Measurements from ENCODE around the gene NELFE. TPM values are rescaled to one million over a fixed set of nuclear protein-coding genes. Genes with fewer than 3 reads are reported as not detected.

Gene NELFE
- total and polyA plus RNA-seq, 2 of the 13 experiments (the other 11 are each of a cell fraction or from before 2014, with no cell fraction given) = 51.3 to 69.8 TPM

DNA sequence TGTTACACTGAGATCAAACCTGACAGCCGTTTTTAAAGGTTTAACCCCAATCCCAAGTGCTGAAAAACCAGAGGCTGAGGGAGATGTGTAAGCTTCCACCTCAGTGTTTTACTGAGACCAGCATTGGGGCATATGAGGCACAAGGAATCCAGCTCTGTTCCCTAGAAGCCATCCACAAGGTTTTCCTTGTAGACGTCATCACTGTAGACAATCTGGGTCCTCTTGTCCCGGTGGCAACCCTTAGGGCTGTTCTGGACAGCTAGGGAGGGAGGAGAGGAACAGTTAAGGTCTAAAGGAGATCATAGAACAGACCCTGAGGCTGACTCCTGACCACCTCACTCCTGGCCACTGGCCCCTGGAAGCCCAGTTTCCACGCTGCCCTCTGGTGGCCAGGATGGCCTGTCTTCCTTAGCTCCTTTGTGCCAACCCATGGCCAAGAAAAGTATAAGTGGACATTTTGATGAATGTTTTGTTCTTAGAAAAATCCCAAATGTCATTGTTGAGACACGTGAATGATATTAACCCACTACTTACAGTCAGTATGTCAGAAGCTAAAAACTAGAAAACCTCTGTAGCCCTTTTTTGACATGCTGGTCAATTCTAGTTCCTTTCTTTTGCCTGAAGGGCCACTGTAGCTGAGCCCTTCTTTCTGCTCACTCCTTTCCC, 6.5 kb downstream of the NELFE start (continued):
- TF ChIP-seq, protein P1, sequence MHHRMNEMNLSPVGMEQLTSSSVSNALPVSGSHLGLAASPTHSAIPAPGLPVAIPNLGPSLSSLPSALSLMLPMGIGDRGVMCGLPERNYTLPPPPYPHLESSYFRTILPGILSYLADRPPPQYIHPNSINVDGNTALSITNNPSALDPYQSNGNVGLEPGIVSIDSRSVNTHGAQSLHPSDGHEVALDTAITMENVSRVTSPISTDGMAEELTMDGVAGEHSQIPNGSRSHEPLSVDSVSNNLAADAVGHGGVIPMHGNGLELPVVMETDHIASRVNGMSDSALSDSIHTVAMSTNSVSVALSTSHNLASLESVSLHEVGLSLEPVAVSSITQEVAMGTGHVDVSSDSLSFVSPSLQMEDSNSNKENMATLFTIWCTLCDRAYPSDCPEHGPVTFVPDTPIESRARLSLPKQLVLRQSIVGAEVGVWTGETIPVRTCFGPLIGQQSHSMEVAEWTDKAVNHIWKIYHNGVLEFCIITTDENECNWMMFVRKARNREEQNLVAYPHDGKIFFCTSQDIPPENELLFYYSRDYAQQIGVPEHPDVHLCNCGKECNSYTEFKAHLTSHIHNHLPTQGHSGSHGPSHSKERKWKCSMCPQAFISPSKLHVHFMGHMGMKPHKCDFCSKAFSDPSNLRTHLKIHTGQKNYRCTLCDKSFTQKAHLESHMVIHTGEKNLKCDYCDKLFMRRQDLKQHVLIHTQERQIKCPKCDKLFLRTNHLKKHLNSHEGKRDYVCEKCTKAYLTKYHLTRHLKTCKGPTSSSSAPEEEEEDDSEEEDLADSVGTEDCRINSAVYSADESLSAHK (CRISPR knock-in tag; IDR thresholded peaks at IDR 0.05; ENCODE audit: borderline replicate concordance) = no peak
- TF ChIP-seq MTA3 (CRISPR knock-in tag; IDR thresholded peaks at IDR 0.05) (no peak), ZNF546 (CRISPR knock-in tag; conservative IDR thresholded peaks at IDR 0.05) (no peak), TBP (CRISPR knock-in tag; IDR thresholded peaks at IDR 0.05) (no peak), ZNF567 (CRISPR knock-in tag; IDR thresholded peaks at IDR 0.05; ENCODE audit: borderline replicate concordance) (no peak), ZNF337 (CRISPR knock-in tag; IDR thresholded peaks at IDR 0.05; ENCODE audit: borderline replicate concordance, low read depth) (0 out of 2 replicates have a peak, but pooled peaks have one; percentile 29), ZNF235 (CRISPR knock-in tag; IDR thresholded peaks at IDR 0.05; ENCODE audit: borderline replicate concordance) (no peak), TBX3 (IDR thresholded peaks at IDR 0.05; ENCODE audit: borderline replicate concordance) (no peak), FOXA1 (IDR thresholded peaks at IDR 0.05) (no peak), FOXA1 (CRISPR knock-in tag; IDR thresholded peaks at IDR 0.05) (no peak), ZFP37 (CRISPR knock-in tag; IDR thresholded peaks at IDR 0.05; ENCODE audit: borderline replicate concordance) (no peak), FOSL1 (CRISPR knock-in tag; IDR thresholded peaks at IDR 0.05; ENCODE audit: borderline replicate concordance) (no peak), RARG (CRISPR knock-in tag; IDR thresholded peaks at IDR 0.05; ENCODE audit: low read depth) (no peak), ZNF17 (CRISPR knock-in tag; IDR thresholded peaks at IDR 0.05) (no peak), ZSCAN9 (CRISPR knock-in tag; IDR thresholded peaks at IDR 0.05; ENCODE audit: borderline replicate concordance) (no peak), ERF (CRISPR knock-in tag; IDR thresholded peaks at IDR 0.05) (peak; percentile 56), ZNF891 (CRISPR knock-in tag; IDR thresholded peaks at IDR 0.05) (no peak), ZNF136 (CRISPR knock-in tag; IDR thresholded peaks at IDR 0.05; ENCODE audit: low read depth) (no peak)
- TF ChIP-seq, protein P2, sequence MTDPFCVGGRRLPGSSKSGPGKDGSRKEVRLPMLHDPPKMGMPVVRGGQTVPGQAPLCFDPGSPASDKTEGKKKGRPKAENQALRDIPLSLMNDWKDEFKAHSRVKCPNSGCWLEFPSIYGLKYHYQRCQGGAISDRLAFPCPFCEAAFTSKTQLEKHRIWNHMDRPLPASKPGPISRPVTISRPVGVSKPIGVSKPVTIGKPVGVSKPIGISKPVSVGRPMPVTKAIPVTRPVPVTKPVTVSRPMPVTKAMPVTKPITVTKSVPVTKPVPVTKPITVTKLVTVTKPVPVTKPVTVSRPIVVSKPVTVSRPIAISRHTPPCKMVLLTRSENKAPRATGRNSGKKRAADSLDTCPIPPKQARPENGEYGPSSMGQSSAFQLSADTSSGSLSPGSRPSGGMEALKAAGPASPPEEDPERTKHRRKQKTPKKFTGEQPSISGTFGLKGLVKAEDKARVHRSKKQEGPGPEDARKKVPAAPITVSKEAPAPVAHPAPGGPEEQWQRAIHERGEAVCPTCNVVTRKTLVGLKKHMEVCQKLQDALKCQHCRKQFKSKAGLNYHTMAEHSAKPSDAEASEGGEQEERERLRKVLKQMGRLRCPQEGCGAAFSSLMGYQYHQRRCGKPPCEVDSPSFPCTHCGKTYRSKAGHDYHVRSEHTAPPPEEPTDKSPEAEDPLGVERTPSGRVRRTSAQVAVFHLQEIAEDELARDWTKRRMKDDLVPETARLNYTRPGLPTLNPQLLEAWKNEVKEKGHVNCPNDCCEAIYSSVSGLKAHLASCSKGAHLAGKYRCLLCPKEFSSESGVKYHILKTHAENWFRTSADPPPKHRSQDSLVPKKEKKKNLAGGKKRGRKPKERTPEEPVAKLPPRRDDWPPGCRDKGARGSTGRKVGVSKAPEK (CRISPR knock-in tag; IDR thresholded peaks at IDR 0.05; ENCODE audit: borderline replicate concordance) = no peak
- TF ChIP-seq, protein P3, sequence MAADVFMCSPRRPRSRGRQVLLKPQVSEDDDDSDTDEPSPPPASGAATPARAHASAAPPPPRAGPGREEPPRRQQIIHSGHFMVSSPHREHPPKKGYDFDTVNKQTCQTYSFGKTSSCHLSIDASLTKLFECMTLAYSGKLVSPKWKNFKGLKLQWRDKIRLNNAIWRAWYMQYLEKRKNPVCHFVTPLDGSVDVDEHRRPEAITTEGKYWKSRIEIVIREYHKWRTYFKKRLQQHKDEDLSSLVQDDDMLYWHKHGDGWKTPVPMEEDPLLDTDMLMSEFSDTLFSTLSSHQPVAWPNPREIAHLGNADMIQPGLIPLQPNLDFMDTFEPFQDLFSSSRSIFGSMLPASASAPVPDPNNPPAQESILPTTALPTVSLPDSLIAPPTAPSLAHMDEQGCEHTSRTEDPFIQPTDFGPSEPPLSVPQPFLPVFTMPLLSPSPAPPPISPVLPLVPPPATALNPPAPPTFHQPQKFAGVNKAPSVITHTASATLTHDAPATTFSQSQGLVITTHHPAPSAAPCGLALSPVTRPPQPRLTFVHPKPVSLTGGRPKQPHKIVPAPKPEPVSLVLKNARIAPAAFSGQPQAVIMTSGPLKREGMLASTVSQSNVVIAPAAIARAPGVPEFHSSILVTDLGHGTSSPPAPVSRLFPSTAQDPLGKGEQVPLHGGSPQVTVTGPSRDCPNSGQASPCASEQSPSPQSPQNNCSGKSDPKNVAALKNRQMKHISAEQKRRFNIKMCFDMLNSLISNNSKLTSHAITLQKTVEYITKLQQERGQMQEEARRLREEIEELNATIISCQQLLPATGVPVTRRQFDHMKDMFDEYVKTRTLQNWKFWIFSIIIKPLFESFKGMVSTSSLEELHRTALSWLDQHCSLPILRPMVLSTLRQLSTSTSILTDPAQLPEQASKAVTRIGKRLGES (CRISPR knock-in tag; IDR thresholded peaks at IDR 0.05; ENCODE audit: borderline replicate concordance) = no peak
- TF ChIP-seq, protein P4, sequence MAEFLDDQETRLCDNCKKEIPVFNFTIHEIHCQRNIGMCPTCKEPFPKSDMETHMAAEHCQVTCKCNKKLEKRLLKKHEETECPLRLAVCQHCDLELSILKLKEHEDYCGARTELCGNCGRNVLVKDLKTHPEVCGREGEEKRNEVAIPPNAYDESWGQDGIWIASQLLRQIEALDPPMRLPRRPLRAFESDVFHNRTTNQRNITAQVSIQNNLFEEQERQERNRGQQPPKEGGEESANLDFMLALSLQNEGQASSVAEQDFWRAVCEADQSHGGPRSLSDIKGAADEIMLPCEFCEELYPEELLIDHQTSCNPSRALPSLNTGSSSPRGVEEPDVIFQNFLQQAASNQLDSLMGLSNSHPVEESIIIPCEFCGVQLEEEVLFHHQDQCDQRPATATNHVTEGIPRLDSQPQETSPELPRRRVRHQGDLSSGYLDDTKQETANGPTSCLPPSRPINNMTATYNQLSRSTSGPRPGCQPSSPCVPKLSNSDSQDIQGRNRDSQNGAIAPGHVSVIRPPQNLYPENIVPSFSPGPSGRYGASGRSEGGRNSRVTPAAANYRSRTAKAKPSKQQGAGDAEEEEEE (CRISPR knock-in tag; IDR thresholded peaks at IDR 0.05; ENCODE audit: borderline replicate concordance) = no peak
